ENCODE data around the gene EHD2. TPM values are rescaled to one million over a fixed set of nuclear protein-coding genes. Genes with fewer than 3 reads are reported as not detected.

EHD2 gene
- total and polyA plus RNA-seq, 2 experiments from 2014 or later = 163 to 498 TPM

DNA sequence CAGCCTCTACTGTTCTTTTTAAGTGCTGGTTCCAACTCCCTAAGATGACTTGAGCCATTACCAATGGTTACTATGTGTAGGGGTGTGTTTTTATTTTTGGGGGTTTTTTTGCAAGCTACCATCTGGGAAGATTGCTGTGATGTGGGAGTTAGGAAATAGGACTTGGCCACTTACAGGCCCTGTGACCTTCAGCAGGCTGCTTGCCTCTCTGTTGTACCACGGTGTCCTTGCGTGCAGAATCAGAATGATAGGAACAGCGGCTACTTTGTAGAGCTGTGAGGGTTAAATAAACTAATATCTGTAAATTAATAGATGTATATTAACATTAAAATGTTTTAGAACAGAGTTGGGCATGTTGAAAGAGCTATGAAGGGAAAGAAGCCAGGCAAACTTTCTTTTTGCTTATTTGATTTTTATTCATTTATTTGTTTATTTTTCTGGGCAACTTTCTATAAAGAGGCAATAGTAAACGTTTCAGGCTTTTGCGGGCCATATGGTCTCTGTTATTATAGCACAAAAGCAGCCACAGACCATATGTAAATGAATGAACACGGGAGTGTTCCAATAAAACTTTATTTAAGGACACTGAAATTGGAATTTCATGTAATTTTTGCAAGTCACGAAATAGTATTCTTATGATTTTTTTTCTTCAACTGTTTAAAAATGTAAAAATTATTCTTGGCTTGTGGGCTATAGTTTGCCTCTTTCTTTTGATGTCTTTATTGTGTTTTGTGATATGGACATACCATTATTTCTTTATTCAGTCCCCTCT is 26.4 kb upstream of the EHD2 start:
- Histone ChIP-seq H3K27ac (no peak overlapping the region), H3K4me1 (ENCODE audit: insufficient read depth) (no peaks in the 10 kb centered on the region), H3K27me3 (replicated peaks; ENCODE audit: insufficient read depth) (no peaks in the 10 kb centered on the region), H3K9me2 (ENCODE audit: insufficient read depth) (no peaks in the 10 kb centered on the region), H3K9ac (no peak overlapping the region), H3K4me2 (ENCODE audit: unreplicated experiment) (no peak overlapping the region), H3K36me3 (ENCODE audit: low read depth) (peaks cover 6% of the 10 kb centered on the region; the same call in 1 of the 2 replicates), H2AFZ (no peak overlapping the region), H4K20me1 (ENCODE audit: insufficient read depth) (0 out of 2 replicates have a peak, but pooled peaks cover 3% of the 10 kb centered on the region), H3K9me3 (ENCODE audit: low read depth) (no peaks in the 10 kb centered on the region), H3K4me3 (no peak overlapping the region), H3K79me2 (ENCODE audit: insufficient read depth) (peaks cover 55% of the 10 kb centered on the region), H3F3A (ENCODE audit: insufficient read depth) (no peaks in the 10 kb centered on the region)
- 81 to 82% methylated on average over 7 of the region's 7 CpGs for WGBS, 2 experiments (ENCODE audit: low coverage in 1 of 2, low lambda C conversion rate in 2 of 2, missing lambda C conversion rate in 2 of 2)
- TF ChIP-seq EZH2phosphoT487 (IDR thresholded peaks at IDR 0.05; ENCODE audit: insufficient read depth, low read depth) = no peak
- no peak for TF ChIP-seq EZH2 (IDR thresholded peaks at IDR 0.05; ENCODE audit: insufficient read depth, poor library complexity, severe bottlenecking)
- in situ Hi-C loops (cut with MboI) = no loop called here
- no peak for DNase-seq

DNA sequence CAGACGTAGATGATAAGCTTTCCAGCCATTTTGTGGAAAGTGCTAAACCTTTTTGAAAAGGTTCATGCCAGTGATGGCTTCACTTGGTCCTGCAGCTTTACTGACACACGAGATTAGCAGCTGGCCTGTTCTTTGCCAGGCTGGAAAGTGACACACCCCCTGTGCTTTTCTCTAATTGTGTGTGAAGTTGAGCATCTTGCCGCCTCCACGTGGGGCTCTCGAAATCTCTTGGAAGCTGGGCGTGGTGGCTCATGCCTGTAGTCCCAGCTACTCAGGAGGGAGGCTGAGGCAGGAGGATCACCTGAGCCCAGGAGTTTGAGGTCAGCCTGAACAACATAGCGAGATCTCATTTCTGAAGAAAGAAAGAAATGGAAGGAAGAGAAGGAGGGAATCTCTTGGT is 25.3 kb upstream of the EHD2 start:
- WGBS, 2 experiments (ENCODE audit: low coverage in 1 of 2, low lambda C conversion rate in 2 of 2, missing lambda C conversion rate in 2 of 2) = 66 to 77% methylated on average over 7 of the region's 7 CpGs
- no peak overlapping the region for H3K4me3 ChIP-seq
- no peak for TF ChIP-seq EZH2 (IDR thresholded peaks at IDR 0.05; ENCODE audit: insufficient read depth, poor library complexity, severe bottlenecking)
- TF ChIP-seq EZH2phosphoT487 (IDR thresholded peaks at IDR 0.05; ENCODE audit: insufficient read depth, low read depth) = no peak
- in situ Hi-C loops (cut with MboI) = no loop called here
- H3K4me1 ChIP-seq (ENCODE audit: insufficient read depth) = no peaks in the 10 kb centered on the region
- peaks cover 6% of the 10 kb centered on the region; the same call in 1 of the 2 replicates for H3K36me3 ChIP-seq (ENCODE audit: low read depth)
- H2AFZ ChIP-seq = no peak overlapping the region
- H3K27ac ChIP-seq = no peak overlapping the region
- H3K4me2 ChIP-seq (ENCODE audit: unreplicated experiment) = no peak overlapping the region
- no peak for DNase-seq
- H3K27me3 ChIP-seq (replicated peaks; ENCODE audit: insufficient read depth) = no peaks in the 10 kb centered on the region
- H3K79me2 ChIP-seq (ENCODE audit: insufficient read depth) = peaks cover 60% of the 10 kb centered on the region
- H3F3A ChIP-seq (ENCODE audit: insufficient read depth) = no peaks in the 10 kb centered on the region
- H4K20me1 ChIP-seq (ENCODE audit: insufficient read depth) = 0 out of 2 replicates have a peak, but pooled peaks cover 3% of the 10 kb centered on the region
- H3K9me2 ChIP-seq (ENCODE audit: insufficient read depth) = no peaks in the 10 kb centered on the region
- no peaks in the 10 kb centered on the region for H3K9me3 ChIP-seq (ENCODE audit: low read depth)
- H3K9ac ChIP-seq = no peak overlapping the region

DNA sequence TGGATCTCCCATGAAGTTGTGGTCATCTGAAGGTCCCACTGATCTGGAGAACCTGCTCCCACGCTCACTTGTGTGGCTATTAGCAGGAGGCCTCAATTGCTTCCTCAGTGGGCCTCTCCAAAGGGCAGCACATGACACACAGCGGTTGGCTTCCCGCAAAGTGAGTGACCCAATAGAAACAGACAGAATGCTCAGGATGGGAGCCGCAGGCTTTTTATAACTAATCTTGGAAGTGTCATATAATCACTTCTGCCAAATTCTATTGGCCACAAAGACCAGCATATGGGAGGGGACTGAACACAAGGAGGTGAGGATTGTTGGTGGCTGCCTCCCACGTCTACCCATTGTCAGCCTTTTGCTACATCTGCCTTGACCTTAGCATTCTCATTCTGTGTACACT is 22.1 kb upstream of the EHD2 start:
- H3K9ac ChIP-seq = no peak overlapping the region
- H3K4me1 ChIP-seq (ENCODE audit: insufficient read depth) = no peaks in the 10 kb centered on the region
- H3K9me3 ChIP-seq (ENCODE audit: low read depth) = no peaks in the 10 kb centered on the region
- 98 to 99% methylated on average over 5 of the region's 5 CpGs for WGBS, 2 experiments (ENCODE audit: low coverage in 1 of 2, low lambda C conversion rate in 2 of 2, missing lambda C conversion rate in 2 of 2)
- peaks cover 38% of the 10 kb centered on the region for H3K79me2 ChIP-seq (ENCODE audit: insufficient read depth)
- DNase-seq = no peak
- no peak overlapping the region for H2AFZ ChIP-seq
- H3K36me3 ChIP-seq (ENCODE audit: low read depth) = peaks cover 3% of the 10 kb centered on the region; the same call in 1 of the 2 replicates
- no peak overlapping the region for H3K4me3 ChIP-seq
- no peak overlapping the region for H3K4me2 ChIP-seq (ENCODE audit: unreplicated experiment)
- no peak overlapping the region for H3K27ac ChIP-seq
- H3F3A ChIP-seq (ENCODE audit: insufficient read depth) = no peaks in the 10 kb centered on the region
- H3K27me3 ChIP-seq (replicated peaks; ENCODE audit: insufficient read depth) = no peaks in the 10 kb centered on the region
- TF ChIP-seq EZH2phosphoT487 (IDR thresholded peaks at IDR 0.05; ENCODE audit: insufficient read depth, low read depth) (no peak), EZH2 (IDR thresholded peaks at IDR 0.05; ENCODE audit: insufficient read depth, poor library complexity, severe bottlenecking) (no peak)
- in situ Hi-C loops (cut with MboI) = no loop called here
- no peaks in the 10 kb centered on the region for H3K9me2 ChIP-seq (ENCODE audit: insufficient read depth)
- 0 out of 2 replicates have a peak, but pooled peaks cover 3% of the 10 kb centered on the region for H4K20me1 ChIP-seq (ENCODE audit: insufficient read depth)

DNA sequence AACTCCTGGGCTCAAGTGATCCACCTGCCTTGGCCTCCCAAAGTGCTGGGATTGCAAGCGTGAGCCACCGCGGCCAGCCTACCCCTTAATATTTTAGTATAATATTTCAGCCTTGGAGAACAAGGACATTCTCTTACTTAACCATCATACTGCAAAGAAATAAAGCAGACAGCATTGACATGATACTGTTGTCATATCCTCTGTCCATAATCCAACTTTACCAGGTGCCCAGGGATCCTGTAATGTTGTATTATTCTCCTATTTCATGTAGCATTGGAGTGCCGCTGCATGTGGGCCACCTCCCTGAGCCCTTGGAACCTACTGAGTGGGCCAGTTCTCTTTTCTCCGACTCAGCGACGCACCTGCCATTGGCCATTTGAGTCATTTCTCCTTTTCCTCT is 21.4 kb upstream of the EHD2 start:
- Histone ChIP-seq H3F3A (ENCODE audit: insufficient read depth) (no peaks in the 10 kb centered on the region), H3K9me2 (ENCODE audit: insufficient read depth) (no peaks in the 10 kb centered on the region), H3K4me3 (no peak overlapping the region), H4K20me1 (ENCODE audit: insufficient read depth) (0 out of 2 replicates have a peak, but pooled peaks cover 3% of the 10 kb centered on the region), H3K27ac (no peak overlapping the region), H3K4me2 (ENCODE audit: unreplicated experiment) (no peak overlapping the region), H3K4me1 (ENCODE audit: insufficient read depth) (no peaks in the 10 kb centered on the region), H3K79me2 (ENCODE audit: insufficient read depth) (peaks cover 31% of the 10 kb centered on the region), H2AFZ (no peak overlapping the region), H3K27me3 (replicated peaks; ENCODE audit: insufficient read depth) (no peaks in the 10 kb centered on the region), H3K9ac (no peak overlapping the region), H3K36me3 (ENCODE audit: low read depth) (no peaks in the 10 kb centered on the region), H3K9me3 (ENCODE audit: low read depth) (no peaks in the 10 kb centered on the region)
- DNase-seq = no peak
- in situ Hi-C loops (cut with MboI) = no loop called here
- 74 to 84% methylated on average over 7 of the region's 7 CpGs for WGBS, 2 experiments (ENCODE audit: low coverage in 1 of 2, low lambda C conversion rate in 2 of 2, missing lambda C conversion rate in 2 of 2)
- TF ChIP-seq EZH2phosphoT487 (IDR thresholded peaks at IDR 0.05; ENCODE audit: insufficient read depth, low read depth) (no peak), EZH2 (IDR thresholded peaks at IDR 0.05; ENCODE audit: insufficient read depth, poor library complexity, severe bottlenecking) (no peak)
